B cell (primary cell): ENCODE results near the gene LRRC26. TPM values are rescaled to one million over a fixed set of nuclear protein-coding genes. Genes with fewer than 3 reads are reported as not detected.
A peak's percentile ranks its signal among the peaks of the same experiment; 100 is the strongest.

Experiments used
- ATAC-seq: fragments of 200-7000 bp; cut with Tn5 transposase; one replicate; pipeline ENCODE4 v1.10.0; 2021; ENCODE audit warnings: low read depth, mild to moderate bottlenecking, moderate number of reproducible peaks, moderate library complexity
- CTCF ChIA-PET: fragments of 350-600 bp; sonication (Branson Sonifier 250); formaldehyde crosslinking; loops from one replicate; lab custom pipeline; 2021; ENCODE audit warnings: antibody characterized with exemption, inconsistent platforms; lab: Charles Lee
- POLR2A ChIA-PET: fragments of 350-600 bp; sonication (Branson Sonifier 250); formaldehyde crosslinking; loops from one replicate; lab custom pipeline; 2021; ENCODE audit warnings: antibody characterized with exemption; lab: Charles Lee
- DNase-seq: peaks from one replicate; pipeline ENCODE4 v3.0.0; 2013
- H2AFZ ChIP-seq: 2 replicates; pipeline ENCODE4 v1.6.1; 2012; ENCODE audit warnings: mild to moderate bottlenecking, low read depth, low read length; ENCODE audit not compliant: insufficient read depth, poor library complexity, severe bottlenecking
- H3K27ac ChIP-seq, 2 donors: 1 replicate in 1 of 2; 2 replicates in 1 of 2; pipeline ENCODE4 v1.5.1; 2012 to 2013; ENCODE audit warnings: low read length in 2 of 2, mild to moderate bottlenecking in 2 of 2, moderate library complexity in 1 of 2
- H3K27me3 ChIP-seq, 4 experiments: fragments of 200-600 bp in 1 of 4; sonication (generic) in 1 of 4; replicated peaks in 1 of 4; 1 replicate in 2 of 4; 2 replicates in 2 of 4; pipeline versions ENCODE4 v1.6.1 to v1.7.0; 2013 to 2016; ENCODE audit warnings: low read length in 3 of 4, mild to moderate bottlenecking in 2 of 4, mixed read lengths in 1 of 4, moderate library complexity in 1 of 4; ENCODE audit not compliant: insufficient read depth in 4 of 4, control insufficient read depth in 3 of 4; ENCODE audit errors: control extremely low read depth in 1 of 4
- H3K36me3 ChIP-seq, 2 experiments: replicated peaks in 1 of 2; 1 replicate in 1 of 2; 2 replicates in 1 of 2; pipeline versions ENCODE4 v1.6.1 to v1.7.1; 2013; ENCODE audit warnings: low read length in 1 of 2; ENCODE audit not compliant: insufficient read depth in 2 of 2, control insufficient read depth in 1 of 2; ENCODE audit errors: control extremely low read depth in 1 of 2, extremely low read depth in 1 of 2
- H3K4me1 ChIP-seq, 2 donors: fragments of 200-600 bp in 1 of 2; sonication (generic) in 1 of 2; 1 replicate in 1 of 2; 2 replicates in 1 of 2; pipeline versions ENCODE4 v1.5.1 to v1.6.1; 2013 to 2017; ENCODE audit warnings: low read length in 2 of 2; ENCODE audit not compliant: control insufficient read depth in 2 of 2, insufficient read depth in 2 of 2
- H3K4me2 ChIP-seq: replicated peaks from 2 replicates; pipeline ENCODE3; 2012; ENCODE audit warnings: mild to moderate bottlenecking, low read depth, low read length; ENCODE audit not compliant: poor library complexity, severe bottlenecking
- H3K4me3 ChIP-seq, 5 experiments: fragments of 200-600 bp in 1 of 5; sonication (generic) in 1 of 5; 1 replicate in 3 of 5; 2 replicates in 2 of 5; pipeline versions ENCODE4 v1.5.1 to v1.7.0; 2011 to 2016; ENCODE audit warnings: low read length in 4 of 5, mild to moderate bottlenecking in 4 of 5, low read depth in 2 of 5, control low read depth in 1 of 5, moderate library complexity in 1 of 5; ENCODE audit not compliant: insufficient read depth in 1 of 5; ENCODE audit errors: control extremely low read depth in 1 of 5, extremely low read depth in 1 of 5
- H3K79me2 ChIP-seq: fragments of 200-600 bp; sonication (generic); one replicate; pipeline ENCODE4 v1.6.0; 2016; ENCODE audit warnings: low read length; ENCODE audit not compliant: control insufficient read depth, insufficient read depth
- H3K9ac ChIP-seq: fragments of 200-600 bp; sonication (generic); 2 replicates; pipeline ENCODE4 v1.6.1; 2017; ENCODE audit warnings: mild to moderate bottlenecking, low read length, moderate library complexity
- H3K9me3 ChIP-seq, 3 donors: one replicate each; pipeline versions ENCODE4 v1.6.1 to v1.7.1; 2013; ENCODE audit warnings: low read length in 2 of 3; ENCODE audit not compliant: control insufficient read depth in 2 of 3, insufficient read depth in 1 of 3; ENCODE audit errors: control extremely low read depth in 1 of 3
- H4K20me1 ChIP-seq: 2 replicates; pipeline ENCODE4 v1.6.0; 2012; ENCODE audit warnings: mild to moderate bottlenecking, low read length; ENCODE audit not compliant: insufficient read depth, control insufficient read depth, poor library complexity, severe bottlenecking
- H3K27ac Mint-ChIP-seq: one replicate; pipeline ENCODE4 v1.8.0; 2021; ENCODE audit warnings: mixed read lengths
- H3K27me3 Mint-ChIP-seq: one replicate; pipeline ENCODE4 v1.8.0; 2021; ENCODE audit warnings: mixed read lengths
- H3K4me1 Mint-ChIP-seq: one replicate; pipeline ENCODE4 v1.8.0; 2021; ENCODE audit warnings: mixed read lengths
- H3K4me3 Mint-ChIP-seq: one replicate; pipeline ENCODE4 v1.8.0; 2021; ENCODE audit warnings: mixed read lengths
- H3K9me3 Mint-ChIP-seq: one replicate; pipeline ENCODE4 v1.8.0; 2022; ENCODE audit warnings: mixed read lengths; ENCODE audit not compliant: insufficient read depth
- EZH2 ChIP-seq: IDR thresholded peaks from 2 replicates; pipeline ENCODE4 v1.6.1; 2012; ENCODE audit warnings: borderline replicate concordance, low read depth, mild to moderate bottlenecking, moderate library complexity, low read length; ENCODE audit not compliant: insufficient read depth, poor library complexity, severe bottlenecking
- WGBS: methylation state at CpG from one replicate; pipeline ENCODE4 v1.1.5; 2013; ENCODE audit warnings: missing lambda C conversion rate; ENCODE audit not compliant: insufficient coverage; 5-methylcytosine and 5-hydroxymethylcytosine counted together
- intact Hi-C: fragments of 100-400 bp; cut with micrococcal nuclease; formaldehyde crosslinking; loops from one replicate; pipeline ENCODE4 v1.10.0; 2022
- polyA plus RNA-seq: library from polyadenylated mRNA; depleted of rRNA; stranded (reverse); fragments of >200 nt; gene quantifications from 2 replicates; pipeline ENCODE4 v1.2.3, GENCODE V29; 2012
- total RNA-seq, 2 donors: library from RNA; stranded (reverse); fragments of 120-200 nt in 1 of 2; gene quantifications; 1 replicate in 1 of 2; 2 replicates in 1 of 2; pipeline versions ENCODE4 v1.2.3 to v1.2.4, GENCODE V29; 2013 to 2022
- TF ChIP-seq, protein P1 (sequence below): fragments of 200-600 bp; IDR thresholded peaks from one replicate; pipeline ENCODE4 v1.8.0; 2022; ENCODE audit warnings: antibody characterized with exemption, mild to moderate bottlenecking

LRRC26 gene
- total and polyA plus RNA-seq, 2 donors (not counting 1 experiment from before 2014, with no cell fraction given) = not detected

DNA sequence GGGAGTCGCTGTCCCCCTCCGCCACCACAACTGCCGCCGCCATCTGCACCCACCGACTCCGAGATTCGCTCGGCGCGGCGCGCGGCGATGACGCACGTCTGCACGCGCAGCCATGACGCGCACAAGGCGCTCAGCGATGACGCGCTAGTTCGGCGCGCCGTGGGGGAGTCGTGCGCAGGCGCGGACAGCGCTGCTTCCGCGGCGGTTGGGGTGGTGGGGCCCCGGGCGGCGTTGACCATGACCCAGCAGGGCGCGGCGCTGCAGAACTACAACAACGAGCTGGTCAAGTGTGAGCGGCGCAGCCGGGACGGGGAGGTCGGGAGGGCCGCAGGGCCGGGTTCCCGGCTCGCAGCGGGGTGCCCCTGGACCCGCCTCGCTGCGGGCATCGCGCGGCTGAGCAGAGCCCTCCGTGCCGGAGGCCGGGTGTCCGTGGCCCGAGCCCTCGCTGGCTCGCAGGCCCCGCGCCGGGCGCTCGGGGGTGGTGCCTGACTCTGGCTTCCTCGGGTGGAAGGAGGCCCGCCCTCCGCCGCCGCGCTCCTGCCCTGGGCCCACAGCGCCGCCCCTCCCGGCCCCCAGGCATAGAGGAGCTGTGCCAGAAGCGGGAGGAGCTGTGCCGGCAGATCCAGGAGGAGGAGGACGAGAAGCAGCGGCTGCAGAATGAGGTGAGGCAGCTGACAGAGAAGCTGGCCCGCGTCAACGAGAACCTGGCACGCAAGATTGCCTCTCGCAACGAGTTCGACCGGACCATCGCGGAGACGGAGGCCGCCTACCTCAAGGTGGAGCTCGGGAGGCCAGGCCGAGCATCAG, 18.8 kb upstream of the LRRC26 start, which contains the start of the genes ANAPC2 and SSNA1:
Gene ANAPC2, minus strand, starts transcription at position 71 of the 807 bp plus-strand sequence. Its CDS starts 28 bp downstream, at position 43.
Gene SSNA1, plus strand, starts transcription at position 187 of the 807 bp plus-strand sequence. Its CDS starts 51 bp downstream, at position 238.
- Histone ChIP-seq H3K9ac (peak within 1 kb of the TSS; percentile 94), H3K36me3 (peaks cover 0 to 43% of the 10 kb centered on the region in 2 experiments), H3K4me2 (peak within 1 kb of the TSS; percentile 95), H3K79me2 (peaks cover 83% of the 10 kb centered on the region), H3K4me3 (peak within 1 kb of the TSS; percentile 50 to 99 (median 98)), H3K27me3 (no peaks in the 10 kb centered on the region), H3K4me1 (peaks cover 26 to 40% of the 10 kb centered on the region in 2 donors), H3K27ac (peak within 1 kb of the TSS; percentile 78 to 90), H3K9me3 (peaks cover 0 to 3% (median 0%) of the 10 kb centered on the region in 3 donors), H2AFZ (peak within 1 kb of the TSS; percentile 88), H4K20me1 (peaks cover 56% of the 10 kb centered on the region)
- ChIA-PET POLR2A (interaction anchor here (0.7 to 2.7 kb wide), 11 partner anchors 10 to 102 kb away, joined by 3 to 21 read pairs (median 7); partner anchors contain the start of genes MAN1B1, RNF208, TOR4A and TPRN), CTCF (interaction anchor here (0.7 to 4.0 kb wide), 14 partner anchors 10 to 142 kb away, joined by 3 to 42 read pairs (median 3); partner anchors contain the start of genes CYSRT1, DPP7, NPDC1 and RNF224)
- Mint-ChIP-seq H3K27ac (peak within 1 kb of the TSS; percentile 97), H3K27me3 (no peaks in the 10 kb centered on the region), H3K4me3 (peak within 1 kb of the TSS; percentile 96), H3K4me1 (peaks cover 36% of the 10 kb centered on the region), H3K9me3 (no peaks in the 10 kb centered on the region)
- TF ChIP-seq, protein P1, sequence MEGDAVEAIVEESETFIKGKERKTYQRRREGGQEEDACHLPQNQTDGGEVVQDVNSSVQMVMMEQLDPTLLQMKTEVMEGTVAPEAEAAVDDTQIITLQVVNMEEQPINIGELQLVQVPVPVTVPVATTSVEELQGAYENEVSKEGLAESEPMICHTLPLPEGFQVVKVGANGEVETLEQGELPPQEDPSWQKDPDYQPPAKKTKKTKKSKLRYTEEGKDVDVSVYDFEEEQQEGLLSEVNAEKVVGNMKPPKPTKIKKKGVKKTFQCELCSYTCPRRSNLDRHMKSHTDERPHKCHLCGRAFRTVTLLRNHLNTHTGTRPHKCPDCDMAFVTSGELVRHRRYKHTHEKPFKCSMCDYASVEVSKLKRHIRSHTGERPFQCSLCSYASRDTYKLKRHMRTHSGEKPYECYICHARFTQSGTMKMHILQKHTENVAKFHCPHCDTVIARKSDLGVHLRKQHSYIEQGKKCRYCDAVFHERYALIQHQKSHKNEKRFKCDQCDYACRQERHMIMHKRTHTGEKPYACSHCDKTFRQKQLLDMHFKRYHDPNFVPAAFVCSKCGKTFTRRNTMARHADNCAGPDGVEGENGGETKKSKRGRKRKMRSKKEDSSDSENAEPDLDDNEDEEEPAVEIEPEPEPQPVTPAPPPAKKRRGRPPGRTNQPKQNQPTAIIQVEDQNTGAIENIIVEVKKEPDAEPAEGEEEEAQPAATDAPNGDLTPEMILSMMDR = peak; percentile 49
- TF ChIP-seq EZH2 = no peak
- under 1% methylated on average over 98 of the region's 98 CpGs for WGBS
- DNase-seq (peak; percentile 97), ATAC-seq (peak; percentile 84)
- intact Hi-C loops = loop anchor here (1.0 to 5.0 kb wide), 7 partner anchors 12 to 61 kb away; partner anchors contain the start of genes NDOR1, RNF224, TMEM203 and TPRN
